K562 (cell line): ENCODE results near the gene MAML1. TPM values are rescaled to one million over a fixed set of nuclear protein-coding genes. Genes with fewer than 3 reads are reported as not detected.
A peak's percentile ranks its signal among the peaks of the same experiment; 100 is the strongest.

ENCODE experiments used
- CC2D1A ChIP-seq: fragments of 450-650 bp; IDR thresholded peaks from 2 replicates; pipeline ENCODE4 v1.6.1; 2017; ENCODE audit warnings: mild to moderate bottlenecking
- E2F3 ChIP-seq: fragments of 250-450 bp; sonication (Bioruptor Pico); IDR thresholded peaks from 2 replicates; pipeline ENCODE4 v1.4.0; 2020; ENCODE audit warnings: mild to moderate bottlenecking
- ETV1 ChIP-seq: fragments of 450-650 bp; conservative IDR thresholded peaks from 2 replicates; pipeline ENCODE4 v1.6.1; 2016; ENCODE audit warnings: missing genetic modification characterization, control low read depth, low read depth, missing compliant biosample characterization
- MCM7 ChIP-seq, 2 experiments: fragments of 450-650 bp; IDR thresholded peaks; 2 replicates each; pipeline ENCODE4 v1.6.1; 2016 to 2018
- REST ChIP-seq, 2 experiments: fragments of 450-650 bp; formaldehyde crosslinking in 1 of 2; IDR thresholded peaks; 2 replicates each; pipeline versions ENCODE4 v1.4.0 to v1.6.1; 2014 to 2020; ENCODE audit warnings: mild to moderate bottlenecking in 2 of 2, borderline replicate concordance in 1 of 2, low read depth in 1 of 2
- TFAM ChIP-seq: fragments of 250-450 bp; sonication (Bioruptor Pico); conservative IDR thresholded peaks from 2 replicates; pipeline ENCODE4 v1.5.0; 2021; ENCODE audit warnings: mild to moderate bottlenecking, moderate library complexity
- THRB ChIP-seq: fragments of 450-650 bp; formaldehyde crosslinking; conservative IDR thresholded peaks from 2 replicates; pipeline ENCODE4 v1.4.0; 2022; ENCODE audit warnings: mild to moderate bottlenecking, missing genetic modification characterization
- ZBTB1 ChIP-seq: sonication (generic); formaldehyde crosslinking; IDR thresholded peaks from 2 replicates; pipeline ENCODE4 v1.8.1; 2023; ENCODE audit warnings: missing genetic modification reagents, low read depth, mild to moderate bottlenecking, borderline replicate concordance
- ZNF592 ChIP-seq: fragments of 450-650 bp; IDR thresholded peaks from 2 replicates; pipeline ENCODE4 v1.6.1; 2017; ENCODE audit warnings: antibody characterized with exemption, mild to moderate bottlenecking
- polyA plus RNA-seq, 8 experiments: library from polyadenylated mRNA; depleted of rRNA in 4 of 8; stranded (reverse) in 5 of 8; unstranded in 3 of 8; fragments of >200 nt; fragmentation: Nextera tagmentation in 2 of 8; fragmentation: Illumina TruSeq in 1 of 8; extraction: Ambion mirVana in 2 of 8; extraction: Trizol in 1 of 8; gene quantifications; 2 replicates each; pipeline versions ENCODE4 v1.2.1 to v1.2.3, GENCODE V29; 2011 to 2014; ENCODE audit warnings: inconsistent platforms in 1 of 8, missing spikeins in 1 of 8
- total RNA-seq, 7 experiments: library from RNA; depleted of rRNA in 6 of 7; stranded (reverse); fragments of >200 nt in 6 of 7; fragmentation: Illumina TruSeq in 2 of 7; extraction: Trizol in 2 of 7; gene quantifications; 2 replicates each; pipeline versions ENCODE4 v1.2.1 to v1.2.3, GENCODE V29; 2011 to 2021; ENCODE audit warnings: low replicate concordance in 1 of 7
- TF ChIP-seq, protein P1 (sequence below): sonication (generic); formaldehyde crosslinking; IDR thresholded peaks from 2 replicates; pipeline ENCODE4 v1.8.0; 2022; ENCODE audit warnings: mild to moderate bottlenecking, missing genetic modification reagents
- TF ChIP-seq, protein P2 (sequence below): fragments of 450-650 bp; formaldehyde crosslinking; IDR thresholded peaks from 2 replicates; pipeline ENCODE4 v1.4.0; 2020; ENCODE audit warnings: mild to moderate bottlenecking, moderate library complexity

MAML1 gene
- total and polyA plus RNA-seq, 9 of the 15 experiments (the other 6 are each of a cell fraction or from before 2014, with no cell fraction given) = 0.32 to 18.4 (median 7.0) TPM

GRCh38 chr5:179820127-179820482 is 87.5 kb downstream of the MAML1 start (continued):
- no peak for TF ChIP-seq REST (IDR thresholded peaks at IDR 0.05; ENCODE audit: borderline replicate concordance)
- TF ChIP-seq REST (CRISPR knock-in tag; IDR thresholded peaks at IDR 0.05; ENCODE audit: low read depth) = no peak
- TF ChIP-seq ETV1 (tag) = no peak
- TF ChIP-seq ZNF592 = no peak; the same call in 1 of the 2 replicates
- TF ChIP-seq MCM7 (IDR thresholded peaks at IDR 0.05) = no peak
- TF ChIP-seq CC2D1A = no peak
- TF ChIP-seq, protein P1, sequence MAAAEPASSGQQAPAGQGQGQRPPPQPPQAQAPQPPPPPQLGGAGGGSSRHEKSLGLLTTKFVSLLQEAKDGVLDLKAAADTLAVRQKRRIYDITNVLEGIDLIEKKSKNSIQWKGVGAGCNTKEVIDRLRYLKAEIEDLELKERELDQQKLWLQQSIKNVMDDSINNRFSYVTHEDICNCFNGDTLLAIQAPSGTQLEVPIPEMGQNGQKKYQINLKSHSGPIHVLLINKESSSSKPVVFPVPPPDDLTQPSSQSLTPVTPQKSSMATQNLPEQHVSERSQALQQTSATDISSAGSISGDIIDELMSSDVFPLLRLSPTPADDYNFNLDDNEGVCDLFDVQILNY = no peak
- TF ChIP-seq, protein P2, sequence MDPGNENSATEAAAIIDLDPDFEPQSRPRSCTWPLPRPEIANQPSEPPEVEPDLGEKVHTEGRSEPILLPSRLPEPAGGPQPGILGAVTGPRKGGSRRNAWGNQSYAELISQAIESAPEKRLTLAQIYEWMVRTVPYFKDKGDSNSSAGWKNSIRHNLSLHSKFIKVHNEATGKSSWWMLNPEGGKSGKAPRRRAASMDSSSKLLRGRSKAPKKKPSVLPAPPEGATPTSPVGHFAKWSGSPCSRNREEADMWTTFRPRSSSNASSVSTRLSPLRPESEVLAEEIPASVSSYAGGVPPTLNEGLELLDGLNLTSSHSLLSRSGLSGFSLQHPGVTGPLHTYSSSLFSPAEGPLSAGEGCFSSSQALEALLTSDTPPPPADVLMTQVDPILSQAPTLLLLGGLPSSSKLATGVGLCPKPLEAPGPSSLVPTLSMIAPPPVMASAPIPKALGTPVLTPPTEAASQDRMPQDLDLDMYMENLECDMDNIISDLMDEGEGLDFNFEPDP = 0 out of 2 replicates have a peak, but pooled peaks have one; percentile 31
- no peak for TF ChIP-seq ZBTB1 (CRISPR knock-in tag)
- no peak for TF ChIP-seq TFAM
- TF ChIP-seq E2F3 = 0 out of 2 replicates have a peak, but pooled peaks have one; percentile 42
- no peak for TF ChIP-seq THRB (CRISPR knock-in tag)
